Right ventricle myocardium inferior (tissue), 1 donor: ENCODE data around the gene GGT6. TPM values are rescaled to one million over a fixed set of nuclear protein-coding genes. Genes with fewer than 3 reads are reported as not detected.

Experiments
- total RNA-seq: library from RNA; stranded (reverse); fragmentation: NEBNext Ultra II Directional; extraction: Animal tissue kit (Norgen Biotek cat#: 25700); gene quantifications from one replicate; pipeline ENCODE4 v1.2.1, GENCODE V29; 2021
- donor health status: DM: no; HTN: yes; CAD: no; lungs with severe emphysema.

GGT6 gene
- total RNA-seq, 1 donor from 2014 or later, result 0.14 TPM

Other genes with a start within 250 kb of the GGT6 start
- 106 TPM for gene UBE2G1, start 193.9 kb downstream of the GGT6 start, total RNA-seq
- gene SPNS3, start 126.6 kb downstream of the GGT6 start, total RNA-seq, result 0.35 TPM
- gene SPNS2, start 61.7 kb downstream of the GGT6 start, total RNA-seq, result 12.4 TPM
- gene MYBBP1A, start 5.2 kb downstream of the GGT6 start, total RNA-seq, result 19.2 TPM
- gene SMTNL2, start 24.0 kb upstream of the GGT6 start, total RNA-seq, result 48.6 TPM
- gene ALOX15, start 81.1 kb upstream of the GGT6 start, total RNA-seq, result 0.19 TPM
- 34.4 TPM for gene PELP1, start 143.6 kb upstream of the GGT6 start, total RNA-seq
- 28.3 TPM for gene ARRB2, start 150.1 kb upstream of the GGT6 start, total RNA-seq
- gene MED11, start 170.9 kb upstream of the GGT6 start, total RNA-seq, result 17.2 TPM
- 0.11 TPM for gene ZMYND15, start 179.3 kb upstream of the GGT6 start, total RNA-seq
- 3.9 TPM for gene CXCL16, start 179.4 kb upstream of the GGT6 start, total RNA-seq
- not detected for gene TM4SF5, start 211.3 kb upstream of the GGT6 start, total RNA-seq
- gene VMO1, start 225.8 kb upstream of the GGT6 start, total RNA-seq, result 0.70 TPM
- gene GLTPD2, start 228.4 kb upstream of the GGT6 start, total RNA-seq, result not detected
- 225 TPM for gene PSMB6, start 235.6 kb upstream of the GGT6 start, total RNA-seq
- gene PLD2, start 246.6 kb upstream of the GGT6 start, total RNA-seq, result 12.6 TPM